Measurements from ENCODE around the gene TRABD.

DNA sequence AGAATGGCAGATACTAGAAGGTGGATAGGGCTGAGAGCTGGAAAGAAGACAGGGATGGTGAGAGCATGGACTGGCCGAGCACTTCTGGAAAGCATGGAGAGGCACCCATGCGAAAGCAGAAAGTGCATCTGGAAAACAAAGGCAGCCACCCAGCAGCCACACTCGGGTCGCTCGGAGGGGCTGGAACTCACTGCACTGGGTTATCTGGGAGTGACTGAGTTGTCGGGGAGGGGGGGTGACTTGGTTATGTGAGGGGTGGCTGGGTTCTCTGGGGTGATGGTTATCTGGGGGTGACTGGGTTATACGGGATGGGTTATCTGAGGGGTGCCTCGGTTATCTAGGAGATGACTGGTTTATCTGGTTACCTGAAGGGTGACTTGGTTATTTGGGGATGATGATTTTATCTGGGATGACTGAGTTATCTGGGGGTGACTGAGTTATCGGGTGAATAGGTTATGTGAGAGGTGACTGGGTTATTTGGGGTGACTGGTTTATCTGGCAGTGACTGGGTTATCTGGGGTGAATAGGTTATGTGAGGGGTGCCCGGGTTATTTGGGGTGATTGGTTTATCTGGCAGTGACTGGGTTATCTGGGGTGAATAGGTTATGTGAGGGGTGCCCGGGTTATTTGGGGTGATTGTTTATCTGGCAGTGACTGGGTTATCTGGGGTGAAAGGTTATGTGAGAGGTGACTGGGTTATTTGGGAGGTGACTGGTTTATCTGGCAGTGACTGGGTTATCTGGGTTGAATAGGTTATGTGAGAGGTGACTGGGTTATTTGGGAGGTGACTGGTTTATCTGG lies 17.8 kb upstream of the TRABD start:
- TF ChIP-seq POLR2A (IDR thresholded peaks at IDR 0.05; ENCODE audit: low read length) (no peak), GATA1 (IDR thresholded peaks at IDR 0.05; ENCODE audit: low read depth, low read length) (no peak)

Measured in erythroblast (primary cell).